Neuronal stem cell (in vitro differentiated cells): ENCODE measurements around the gene ALS2.
"Not testable (repeated sequence)": the region's sequence is repeated elsewhere in the genome, so short reads cannot be mapped to it uniquely, and the experiment has no call there.

Source experiments
- DNase-seq: peaks from one replicate; pipeline ENCODE4 v3.0.0-alpha.2; 2013; ENCODE audit warnings: low spot score
- H2AFZ ChIP-seq: one replicate; pipeline ENCODE4 v1.6.1; 2013; ENCODE audit warnings: mild to moderate bottlenecking, low read length, inconsistent platforms
- H2AK5ac ChIP-seq: 2 replicates; pipeline ENCODE4 v1.6.1; 2013; ENCODE audit warnings: low read depth, mild to moderate bottlenecking, inconsistent platforms, low read length, moderate library complexity, mixed read lengths
- H2BK120ac ChIP-seq: 2 replicates; pipeline ENCODE4 v1.6.1; 2013; ENCODE audit warnings: low read depth, mild to moderate bottlenecking, inconsistent platforms, low read length, moderate library complexity, mixed read lengths
- H2BK12ac ChIP-seq: one replicate; pipeline ENCODE4 v1.6.1; 2013; ENCODE audit warnings: low read length, inconsistent platforms
- H2BK15ac ChIP-seq: 2 replicates; pipeline ENCODE4 v1.6.1; 2013; ENCODE audit warnings: mild to moderate bottlenecking, low read length, inconsistent platforms, mixed read lengths
- H2BK5ac ChIP-seq: one replicate; pipeline ENCODE4 v1.6.1; 2013; ENCODE audit warnings: inconsistent platforms, mild to moderate bottlenecking, low read length, moderate library complexity
- H3K14ac ChIP-seq: one replicate; pipeline ENCODE4 v1.6.1; 2013; ENCODE audit warnings: low read length, inconsistent platforms
- H3K18ac ChIP-seq: 2 replicates; pipeline ENCODE4 v1.6.1; 2013; ENCODE audit warnings: low read length, inconsistent platforms
- H3K23ac ChIP-seq: 2 replicates; pipeline ENCODE4 v1.6.1; 2013; ENCODE audit warnings: low read depth, mild to moderate bottlenecking, mixed read lengths, low read length, inconsistent platforms; ENCODE audit not compliant: poor library complexity
- H3K27ac ChIP-seq: replicated peaks from 3 replicates; pipeline ENCODE4 v1.5.1; 2013; ENCODE audit warnings: low read length, inconsistent platforms
- H3K27me3 ChIP-seq, 3 experiments: 2 replicates each; pipeline ENCODE4 v1.6.1; 2013; ENCODE audit warnings: low read length in 3 of 3, mild to moderate bottlenecking in 2 of 3, inconsistent platforms in 1 of 3, low read depth in 1 of 3, mixed read lengths in 1 of 3, moderate library complexity in 1 of 3; ENCODE audit not compliant: control insufficient read depth in 3 of 3, insufficient read depth in 3 of 3
- H3K36me3 ChIP-seq, 2 donors: replicated peaks in 1 of 2; 2 replicates each; pipeline ENCODE4 v1.6.1; 2013; ENCODE audit warnings: low read length in 2 of 2; ENCODE audit not compliant: control insufficient read depth in 2 of 2, insufficient read depth in 2 of 2
- H3K4ac ChIP-seq: 2 replicates; pipeline ENCODE4 v1.6.1; 2013; ENCODE audit warnings: inconsistent platforms, mild to moderate bottlenecking, low read length, moderate library complexity
- H3K4me1 ChIP-seq, 2 donors: 1 replicate in 1 of 2; 2 replicates in 1 of 2; pipeline ENCODE4 v1.6.1; 2013; ENCODE audit warnings: low read length in 2 of 2, low read depth in 1 of 2; ENCODE audit not compliant: control insufficient read depth in 2 of 2, insufficient read depth in 1 of 2
- H3K4me2 ChIP-seq: one replicate; pipeline ENCODE4 v1.6.1; 2013; ENCODE audit warnings: mild to moderate bottlenecking, low read length, inconsistent platforms; ENCODE audit not compliant: insufficient read depth, poor library complexity, severe bottlenecking
- H3K4me3 ChIP-seq, 2 donors: 2 replicates each; pipeline ENCODE4 v1.5.1; 2013; ENCODE audit warnings: low read length in 2 of 2, mild to moderate bottlenecking in 2 of 2, inconsistent platforms in 1 of 2, moderate library complexity in 1 of 2
- H3K79me1 ChIP-seq: one replicate; pipeline ENCODE4 v1.6.1; 2013; ENCODE audit warnings: low read depth, mild to moderate bottlenecking, inconsistent platforms, low read length, moderate library complexity
- H3K9ac ChIP-seq: one replicate; pipeline ENCODE4 v1.6.1; 2013; ENCODE audit warnings: mild to moderate bottlenecking, low read depth, low read length, inconsistent platforms; ENCODE audit not compliant: poor library complexity
- H3K9me3 ChIP-seq, 2 donors: replicated peaks in 1 of 2; 2 replicates each; pipeline versions ENCODE3 to v1.6.1; 2013; ENCODE audit warnings: low read length in 2 of 2, mild to moderate bottlenecking in 2 of 2, inconsistent platforms in 1 of 2, low read depth in 1 of 2, mixed read lengths in 1 of 2, moderate library complexity in 1 of 2; ENCODE audit not compliant: control insufficient read depth in 2 of 2, insufficient read depth in 1 of 2
- H4K8ac ChIP-seq: one replicate; pipeline ENCODE4 v1.6.1; 2013; ENCODE audit warnings: low read depth, mild to moderate bottlenecking, inconsistent platforms, low read length, moderate library complexity
- H4K91ac ChIP-seq: one replicate; pipeline ENCODE4 v1.6.1; 2013; ENCODE audit warnings: low read length, low read depth, mild to moderate bottlenecking, inconsistent platforms; ENCODE audit not compliant: poor library complexity
- WGBS, 2 donors: extraction: QIAGEN DNeasy Blood & Tissue Kit; methylation state at CpG; one replicate each; pipeline ENCODE4 v1.1.7; 2013; ENCODE audit warnings: missing lambda C conversion rate in 2 of 2, mixed read lengths in 1 of 2; ENCODE audit not compliant: insufficient read length in 2 of 2, insufficient replicate concordance in 1 of 2; ENCODE audit errors: extremely low coverage in 2 of 2; 5-methylcytosine and 5-hydroxymethylcytosine counted together

The ALS2 gene

GRCh38 chr2:201673546-201673945, 107.2 kb downstream of the ALS2 start:
- Histone ChIP-seq H3K18ac (no peak overlapping the region), H2BK120ac (no peak overlapping the region), H3K27me3 (peaks cover 0 to 13% (median 0%) of the 10 kb centered on the region in 3 experiments), H4K91ac (no peak overlapping the region), H3K4me1 (peaks cover 0 to 4% of the 10 kb centered on the region in 2 donors), H4K8ac (no peak overlapping the region), H2BK5ac (no peak overlapping the region), H2AFZ (no peak overlapping the region), H2BK15ac (no peak overlapping the region), H3K4ac (no peak overlapping the region), H3K4me2 (no peak overlapping the region), H2BK12ac (no peak overlapping the region), H3K4me3 (no peak overlapping the region), H3K36me3 (no peaks in the 10 kb centered on the region), H3K14ac (no peak overlapping the region), H2AK5ac (no peak overlapping the region), H3K9me3 (no peaks in the 10 kb centered on the region), H3K27ac (no peak overlapping the region), H3K79me1 (no peaks in the 10 kb centered on the region), H3K9ac (no peak overlapping the region), H3K23ac (no peak overlapping the region)
- WGBS, 2 donors, result no CpG with 5 or more reads among the region's 2 CpGs
- DNase-seq, result no peak

GRCh38 chr2:201671205-201671604, 109.5 kb downstream of the ALS2 start:
- not testable (repeated sequence) for H3K9ac ChIP-seq, H4K91ac ChIP-seq, H3K36me3 ChIP-seq, H3K4ac ChIP-seq, H3K4me3 ChIP-seq, H3K27ac ChIP-seq, H2AFZ ChIP-seq, H3K4me2 ChIP-seq, H3K23ac ChIP-seq, H2BK12ac ChIP-seq, H3K79me1 ChIP-seq, H2BK5ac ChIP-seq, H3K18ac ChIP-seq, H3K4me1 ChIP-seq, DNase-seq, H4K8ac ChIP-seq, H3K9me3 ChIP-seq, H3K14ac ChIP-seq, H2BK15ac ChIP-seq, H2AK5ac ChIP-seq, H2BK120ac ChIP-seq
- WGBS, 2 donors, result no CpG with 5 or more reads among the region's 4 CpGs
- peaks cover 0 to 11% (median 0%) of the 10 kb centered on the region in 3 experiments for H3K27me3 ChIP-seq

- Histone ChIP-seq H3K27me3 (peaks cover 0 to 6% (median 0%) of the 10 kb centered on the region in 3 experiments), H2BK12ac (no peak overlapping the region), H3K79me1 (no peaks in the 10 kb centered on the region), H3K9ac (no peak overlapping the region), H2AFZ (no peak overlapping the region), H2BK15ac (no peak overlapping the region), H3K18ac (no peak overlapping the region), H3K14ac (no peak overlapping the region), H3K4me1 (no peaks in the 10 kb centered on the region), H4K8ac (no peak overlapping the region), H3K27ac (no peak overlapping the region), H2BK120ac (no peak overlapping the region), H3K9me3 (no peaks in the 10 kb centered on the region), H2BK5ac (no peak overlapping the region), H3K4ac (no peak overlapping the region), H2AK5ac (no peak overlapping the region), H3K23ac (no peak overlapping the region), H4K91ac (no peak overlapping the region), H3K4me3 (no peak overlapping the region), H3K36me3 (no peaks in the 10 kb centered on the region), H3K4me2 (no peak overlapping the region)
- no peak for DNase-seq
- WGBS, 2 donors, result no CpG with 5 or more reads among the region's 1 CpG
Measured at GRCh38 chr2:201669865-201670264, 110.9 kb downstream of the ALS2 start.

GRCh38 chr2:201668402-201668910, 112.3 kb downstream of the ALS2 start:
- Histone ChIP-seq H3K27me3 (no peaks in the 10 kb centered on the region), H3K79me1 (no peaks in the 10 kb centered on the region), H3K4me1 (no peaks in the 10 kb centered on the region), H3K9me3 (no peaks in the 10 kb centered on the region), H2BK5ac (no peak overlapping the region), H2AFZ (no peak overlapping the region), H3K4ac (no peak overlapping the region), H3K14ac (no peak overlapping the region), H3K36me3 (no peaks in the 10 kb centered on the region), H2BK120ac (no peak overlapping the region), H4K8ac (no peak overlapping the region), H2BK12ac (no peak overlapping the region), H3K27ac (no peak overlapping the region), H3K4me3 (no peak overlapping the region), H3K23ac (no peak overlapping the region), H3K9ac (no peak overlapping the region), H3K4me2 (no peak overlapping the region), H3K18ac (no peak overlapping the region), H2BK15ac (no peak overlapping the region), H4K91ac (no peak overlapping the region), H2AK5ac (no peak overlapping the region)
- no peak for DNase-seq
- WGBS, 2 donors, result no CpG with 5 or more reads among the region's 3 CpGs
